Stimulated activated CD8-positive, alpha-beta memory T cell treated with anti-CD3 and anti-CD28 coated beads, Interleukin-4, amount 100 ng/mL, for 4 hours (primary cell): ENCODE data around the gene ETFB.

Experiments
- DNase-seq, 2 donors: peaks; one replicate each; pipeline ENCODE4 v3.0.0-alpha.2; 2020; ENCODE audit warnings: low read depth in 2 of 2, low spot score in 1 of 2

Gene ETFB

GRCh38 chr19:51372649-51373504 lies 6.7 kb upstream of the ETFB start, which contains the start of gene NKG7:
Gene NKG7, minus strand, starts transcription at chr19:51372654. Its CDS starts 119 bp downstream, at chr19:51372535.
- DNase-seq: peak; percentile 74 to 87

DNA sequence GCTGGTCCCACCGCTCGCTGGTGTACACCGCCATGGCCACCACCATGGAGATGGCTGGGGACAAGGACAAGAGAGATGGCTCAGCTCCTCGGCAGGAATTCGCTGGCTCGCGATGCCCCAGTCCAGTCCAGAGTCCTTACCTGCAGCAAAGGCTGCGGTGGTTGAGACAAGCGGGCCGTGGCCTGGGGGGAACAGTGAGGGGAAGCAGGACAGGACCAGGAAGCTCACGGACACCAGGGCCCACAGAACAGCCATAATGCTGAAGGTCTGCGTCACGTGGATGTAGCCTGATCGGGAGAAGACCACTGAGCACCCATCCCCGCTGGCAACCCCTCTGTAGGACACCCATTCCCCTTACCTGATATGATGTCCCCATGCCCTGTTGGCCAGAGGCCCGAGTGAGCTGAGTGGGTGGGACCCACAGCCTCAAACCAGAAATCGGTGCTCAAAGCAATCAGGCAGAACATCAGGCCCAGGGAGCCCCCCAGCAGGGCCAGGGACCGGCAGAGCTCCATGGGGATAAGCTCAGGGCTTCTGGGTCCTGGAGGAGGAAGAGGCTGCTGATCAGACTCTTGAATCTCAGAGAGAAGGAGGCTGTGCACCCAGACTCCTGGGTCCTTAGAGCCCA lies 5.9 kb upstream of the ETFB start:
- DNase-seq: no peak

- DNase-seq: no peak
Measured at GRCh38 chr19:51371186-51371690, 5.0 kb upstream of the ETFB start.

DNA sequence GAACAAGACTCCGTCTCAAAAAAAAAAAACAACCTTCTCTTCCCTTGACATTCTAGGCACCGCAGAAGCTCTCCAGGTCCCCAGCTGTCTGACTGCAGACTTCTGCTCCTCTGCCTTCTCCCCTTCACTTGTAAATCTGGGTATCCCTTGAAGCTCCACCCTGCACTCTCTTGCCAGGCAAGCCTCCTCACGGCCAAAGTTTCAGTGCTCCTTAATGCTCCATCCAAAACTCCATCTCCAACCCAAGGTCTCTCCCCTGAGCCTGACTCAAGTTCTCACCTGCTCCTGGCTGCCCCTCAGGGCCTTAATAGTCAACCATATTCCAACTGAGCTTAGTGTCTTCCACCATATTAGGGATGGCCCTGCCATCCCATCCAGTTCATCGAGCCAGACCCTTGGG lies 4.0 kb upstream of the ETFB start:
- DNase-seq: no peak

GRCh38 chr19:51368366-51369282 lies 2.4 kb upstream of the ETFB start, which contains the start of gene CLDND2:
Gene CLDND2, minus strand, starts transcription at chr19:51369003. Its CDS starts 426 bp downstream, at chr19:51368577.
- peak in 1 of 2 donors; percentile 46 for DNase-seq

GRCh38 chr19:51367565-51368365 lies 1.6 kb upstream of the ETFB start:
- DNase-seq: peak; percentile 97 to 98

DNA sequence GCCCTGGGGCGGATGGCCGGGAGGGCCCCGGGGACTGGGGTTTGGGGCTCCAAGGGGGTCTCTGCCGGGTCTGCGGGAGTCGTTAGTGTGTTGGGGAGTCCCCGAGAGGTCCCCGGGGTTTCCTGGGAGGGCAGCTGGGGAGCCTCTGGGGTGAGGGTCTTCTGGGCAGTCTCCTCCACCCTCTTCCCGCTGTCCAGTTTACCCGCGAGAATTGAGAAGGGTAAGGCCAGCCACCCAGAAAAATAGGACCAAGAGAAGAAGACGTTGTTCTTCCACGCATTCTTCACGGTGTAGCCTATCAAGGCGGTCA lies 1.0 kb upstream of the ETFB start:
- no peak for DNase-seq

DNA sequence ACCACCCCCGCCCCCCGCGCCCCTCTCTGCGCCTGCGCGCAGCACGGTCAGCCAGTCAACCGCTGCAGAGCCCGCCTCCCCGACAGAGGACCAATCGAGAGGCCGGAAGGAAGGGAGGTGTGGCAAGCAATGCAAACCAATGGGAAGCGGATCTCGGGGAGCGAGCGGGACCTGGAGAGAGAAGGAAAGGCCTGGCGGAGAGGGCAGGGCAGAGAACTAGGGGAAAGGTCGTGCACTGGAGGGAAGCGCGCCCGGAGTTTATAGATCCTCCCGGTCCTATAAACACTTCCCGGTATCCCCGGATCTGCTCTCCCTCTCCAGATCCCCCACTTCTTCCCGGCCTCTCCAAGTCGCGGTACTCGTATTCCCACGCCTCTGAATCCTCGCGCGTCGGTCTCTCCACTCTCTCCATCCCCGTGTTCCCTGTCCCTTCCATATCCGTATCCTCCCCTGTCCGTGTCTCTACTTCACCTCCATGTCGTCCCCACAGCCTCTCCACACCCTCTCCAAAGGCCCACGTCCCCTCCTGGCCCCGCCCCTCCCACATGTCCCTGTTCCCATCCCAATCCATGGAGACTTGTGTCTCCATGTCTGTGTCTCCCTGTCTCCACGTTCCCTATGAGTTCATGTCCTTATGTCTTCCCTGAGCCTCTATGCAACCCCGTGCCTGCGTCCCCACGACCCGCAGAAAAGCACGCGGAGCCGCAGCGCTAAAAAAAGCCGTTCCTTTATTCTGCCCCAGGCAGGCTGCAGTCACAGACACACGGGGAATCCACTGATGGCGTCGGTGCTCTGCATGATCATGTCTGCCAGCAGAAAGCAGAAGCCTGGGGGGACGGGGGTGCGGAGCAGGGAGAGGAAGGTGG lies 434 bp upstream of the ETFB start:
- DNase-seq: peak; percentile 83 to 89

GRCh38 chr19:51365211-51365964 lies 800 bp downstream of the ETFB start:
- no peak for DNase-seq

DNA sequence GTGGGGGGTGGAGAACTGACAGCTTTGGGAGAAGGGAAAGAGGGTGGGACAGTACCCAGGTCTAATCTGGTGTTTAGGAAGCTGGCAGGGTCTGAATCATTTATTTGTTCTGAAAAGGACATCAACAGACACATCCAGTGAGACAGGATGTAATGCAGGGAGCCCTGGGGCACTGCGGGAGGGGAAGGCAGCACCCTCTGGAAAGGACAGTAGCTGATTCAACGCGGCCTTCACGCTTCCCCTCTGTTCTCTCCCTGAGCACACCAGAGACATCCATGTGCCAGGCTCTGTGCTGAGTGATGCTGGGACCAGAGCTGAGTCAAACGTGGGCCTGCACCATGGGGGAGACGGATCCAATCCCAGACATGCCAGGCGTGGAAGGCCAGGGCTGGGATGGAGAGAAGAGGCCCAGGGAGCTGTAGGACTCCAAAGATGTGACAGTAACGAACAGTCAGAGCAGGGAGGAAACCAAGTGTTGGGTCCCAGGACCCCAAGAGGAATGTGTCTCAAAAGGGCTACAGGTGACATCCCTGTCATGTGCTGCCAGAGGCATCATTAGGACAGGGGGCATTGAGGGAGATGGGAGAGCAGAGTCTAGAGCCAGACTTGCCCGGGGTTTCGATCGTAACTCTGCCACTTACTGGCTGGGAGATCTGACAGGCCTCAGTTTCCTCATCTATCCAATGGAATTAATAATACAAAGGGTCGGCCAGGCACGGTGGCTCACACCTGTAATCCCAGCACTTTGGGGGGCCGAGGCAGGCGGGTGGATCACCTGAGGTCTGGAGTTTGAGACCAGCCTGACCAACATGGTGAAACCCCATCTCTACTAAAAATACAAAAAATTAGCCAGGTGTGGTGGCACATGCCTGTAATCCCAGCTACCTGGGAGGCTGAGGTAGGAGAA lies 1.7 kb downstream of the ETFB start:
- DNase-seq: no peak

- DNase-seq: no peak
Measured at GRCh38 chr19:51361239-51361638, 4.9 kb downstream of the ETFB start.

DNA sequence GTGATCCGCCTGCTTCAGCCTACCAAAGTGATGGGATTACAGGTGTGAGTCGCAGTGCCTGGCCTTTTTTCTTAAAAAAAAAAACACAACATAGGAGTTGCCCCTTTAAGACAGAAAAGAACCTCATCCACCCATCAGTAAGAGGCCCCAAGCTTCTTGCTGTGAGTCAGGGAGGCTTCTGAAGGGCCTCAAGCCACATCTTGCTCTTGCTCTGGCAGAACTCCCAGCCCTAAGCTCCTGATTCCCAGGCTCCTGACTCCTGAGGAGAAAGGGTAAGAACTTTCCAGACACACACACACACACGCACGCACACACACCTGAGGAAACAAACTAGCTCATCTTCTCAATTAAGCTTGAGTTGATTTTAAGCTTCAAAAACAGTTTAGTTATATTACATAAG lies 6.9 kb downstream of the ETFB start:
- no peak for DNase-seq

GRCh38 chr19:51357952-51358351 lies 8.2 kb downstream of the ETFB start:
- DNase-seq: no peak

DNA sequence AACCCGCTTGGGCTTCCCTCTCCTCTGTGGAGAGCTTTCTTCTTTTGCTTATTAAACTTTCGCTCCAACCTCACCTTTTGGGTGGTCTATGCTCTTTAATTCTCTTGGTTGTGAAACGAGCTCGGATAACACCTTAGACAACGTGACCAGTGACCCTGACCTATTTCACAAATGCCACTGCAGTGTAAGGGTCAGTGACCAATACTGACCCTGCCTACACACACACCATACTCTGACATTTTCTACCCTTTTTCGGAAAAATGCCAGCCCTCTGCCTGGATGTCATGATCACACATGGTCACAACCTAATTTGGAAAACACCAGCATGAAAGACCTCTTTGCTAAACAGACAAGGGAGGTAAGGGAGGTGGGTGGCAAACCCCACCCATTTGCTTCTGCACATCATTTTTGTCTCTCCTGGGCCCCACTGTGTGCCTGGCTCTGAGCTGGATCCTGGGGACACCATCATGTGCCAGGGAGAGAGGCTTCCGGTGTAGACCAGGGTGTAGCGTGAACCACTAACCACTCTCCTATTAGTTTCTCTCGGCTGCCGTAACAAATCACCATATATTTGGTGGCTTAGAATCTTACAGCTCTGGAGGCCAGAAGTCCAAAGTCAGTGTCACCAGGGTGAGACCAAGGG lies 9.9 kb downstream of the ETFB start:
- no peak for DNase-seq

DNA sequence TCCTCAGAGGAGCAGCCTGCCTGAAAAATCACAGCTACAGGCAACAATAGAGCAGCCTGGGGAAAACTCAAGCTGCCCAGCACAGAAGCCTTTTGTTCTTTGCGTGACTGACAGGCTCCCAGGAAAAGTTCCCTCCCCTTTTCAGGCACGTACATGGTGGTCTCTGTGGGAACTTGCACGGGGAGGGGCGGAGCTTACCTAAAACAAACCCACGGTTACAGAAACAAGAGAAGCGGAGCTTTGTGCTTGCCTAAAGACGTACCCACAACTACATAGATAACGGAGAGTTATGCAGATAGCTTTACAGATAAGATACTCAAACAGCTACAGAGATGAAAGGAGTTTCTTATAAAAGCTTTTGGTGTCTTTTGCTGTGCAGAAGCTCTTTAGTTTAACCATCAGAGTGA lies 11.4 kb downstream of the ETFB start:
- DNase-seq: no peak

- no peak for DNase-seq
Measured at GRCh38 chr19:51354103-51354741, 12.0 kb downstream of the ETFB start.
